Astrocyte (in vitro differentiated cells and primary cell): ENCODE measurements around the gene DIDO1.

ENCODE experiments used
- CTCF ChIP-seq: IDR thresholded peaks from 2 replicates; pipeline ENCODE4 v1.5.1; 2011; ENCODE audit warnings: low read depth, mild to moderate bottlenecking, inconsistent platforms, low read length, moderate library complexity; ENCODE audit not compliant: insufficient read depth
- EZH2 ChIP-seq: IDR thresholded peaks from 2 replicates; pipeline ENCODE4 v1.6.1; 2012; ENCODE audit warnings: mild to moderate bottlenecking, low read length, inconsistent platforms; ENCODE audit not compliant: insufficient read depth

GRCh38 chr20:62922451-62922921 lies 3.8 kb downstream of the DIDO1 start:
- TF ChIP-seq EZH2 (no peak), CTCF (no peak)
